GM06990 (cell line): ENCODE measurements around the gene ZDHHC12.

ENCODE experiments used
- DNase-seq: peaks from one replicate; pipeline ENCODE4 v3.0.0-alpha.2; 2011; ENCODE audit not compliant: insufficient read length; ENCODE audit errors: extremely low read depth
- H3K27me3 ChIP-seq: replicated peaks from 2 replicates; pipeline ENCODE4 v1.6.0; 2011; ENCODE audit warnings: low read length; ENCODE audit not compliant: control insufficient read depth, insufficient read depth
- H3K36me3 ChIP-seq: 2 replicates; pipeline ENCODE4 v1.5.1; 2011; ENCODE audit warnings: low read length; ENCODE audit not compliant: control insufficient read depth, insufficient read depth
- H3K4me3 ChIP-seq: replicated peaks from 2 replicates; pipeline ENCODE4 v1.5.1; 2011; ENCODE audit warnings: low read depth, mild to moderate bottlenecking, control low read depth, low read length
- TF ChIP-seq, protein P1 (sequence below): IDR thresholded peaks from 2 replicates; pipeline ENCODE4 v1.5.1; 2011; ENCODE audit warnings: low read length, control low read depth, mild to moderate bottlenecking, inconsistent platforms; ENCODE audit not compliant: insufficient read depth, poor library complexity, severe bottlenecking

ZDHHC12 gene

DNA sequence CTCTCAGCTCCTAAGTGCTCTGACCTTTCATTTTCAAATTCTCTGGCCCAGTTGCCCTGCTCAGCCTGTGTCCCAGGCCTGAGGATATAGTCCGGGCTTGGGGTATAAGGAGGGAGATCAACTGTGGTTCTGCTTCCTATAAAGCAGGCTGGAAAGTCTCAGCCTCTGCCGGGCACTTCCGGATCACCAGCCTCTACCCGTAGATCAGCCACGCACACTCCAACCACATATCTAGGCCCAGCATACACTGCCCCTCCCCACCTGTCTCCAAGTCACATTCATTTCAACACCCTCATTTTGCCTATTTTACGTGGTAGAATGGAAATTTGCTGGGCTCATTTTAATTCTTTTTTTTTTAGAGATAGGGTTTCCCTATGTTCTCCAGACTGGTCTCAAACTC lies 44.7 kb upstream of the ZDHHC12 start:
- no peaks in the 10 kb centered on the region for H3K36me3 ChIP-seq
- H3K4me3 ChIP-seq = no peak overlapping the region
- no peaks in the 10 kb centered on the region for H3K27me3 ChIP-seq
- TF ChIP-seq, protein P1, sequence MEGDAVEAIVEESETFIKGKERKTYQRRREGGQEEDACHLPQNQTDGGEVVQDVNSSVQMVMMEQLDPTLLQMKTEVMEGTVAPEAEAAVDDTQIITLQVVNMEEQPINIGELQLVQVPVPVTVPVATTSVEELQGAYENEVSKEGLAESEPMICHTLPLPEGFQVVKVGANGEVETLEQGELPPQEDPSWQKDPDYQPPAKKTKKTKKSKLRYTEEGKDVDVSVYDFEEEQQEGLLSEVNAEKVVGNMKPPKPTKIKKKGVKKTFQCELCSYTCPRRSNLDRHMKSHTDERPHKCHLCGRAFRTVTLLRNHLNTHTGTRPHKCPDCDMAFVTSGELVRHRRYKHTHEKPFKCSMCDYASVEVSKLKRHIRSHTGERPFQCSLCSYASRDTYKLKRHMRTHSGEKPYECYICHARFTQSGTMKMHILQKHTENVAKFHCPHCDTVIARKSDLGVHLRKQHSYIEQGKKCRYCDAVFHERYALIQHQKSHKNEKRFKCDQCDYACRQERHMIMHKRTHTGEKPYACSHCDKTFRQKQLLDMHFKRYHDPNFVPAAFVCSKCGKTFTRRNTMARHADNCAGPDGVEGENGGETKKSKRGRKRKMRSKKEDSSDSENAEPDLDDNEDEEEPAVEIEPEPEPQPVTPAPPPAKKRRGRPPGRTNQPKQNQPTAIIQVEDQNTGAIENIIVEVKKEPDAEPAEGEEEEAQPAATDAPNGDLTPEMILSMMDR = no peak
- no peak for DNase-seq

DNA sequence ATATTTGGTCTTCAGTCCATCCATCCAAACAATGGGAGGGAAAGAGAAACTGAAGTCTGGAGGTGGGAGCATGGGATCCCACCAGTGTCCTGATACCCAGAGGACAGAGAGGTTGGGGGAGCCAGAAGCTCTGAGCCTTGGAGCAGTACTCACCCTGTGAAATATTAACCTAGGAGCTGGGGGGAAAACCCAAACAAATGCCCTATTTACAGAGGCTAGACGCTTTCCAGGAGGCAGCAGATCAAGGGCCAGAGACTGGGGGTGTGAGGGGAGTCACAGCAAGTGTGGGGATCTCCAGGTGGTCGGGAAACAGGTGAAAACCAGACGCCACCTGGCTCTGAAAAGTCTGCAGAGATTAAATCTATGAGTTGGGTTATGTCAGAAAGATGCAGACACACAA lies 41.6 kb upstream of the ZDHHC12 start:
- TF ChIP-seq, protein P1 = no peak
- no peaks in the 10 kb centered on the region; the same call in 1 of the 2 replicates for H3K36me3 ChIP-seq
- no peaks in the 10 kb centered on the region for H3K27me3 ChIP-seq
- H3K4me3 ChIP-seq = no peak overlapping the region
- DNase-seq = no peak

DNA sequence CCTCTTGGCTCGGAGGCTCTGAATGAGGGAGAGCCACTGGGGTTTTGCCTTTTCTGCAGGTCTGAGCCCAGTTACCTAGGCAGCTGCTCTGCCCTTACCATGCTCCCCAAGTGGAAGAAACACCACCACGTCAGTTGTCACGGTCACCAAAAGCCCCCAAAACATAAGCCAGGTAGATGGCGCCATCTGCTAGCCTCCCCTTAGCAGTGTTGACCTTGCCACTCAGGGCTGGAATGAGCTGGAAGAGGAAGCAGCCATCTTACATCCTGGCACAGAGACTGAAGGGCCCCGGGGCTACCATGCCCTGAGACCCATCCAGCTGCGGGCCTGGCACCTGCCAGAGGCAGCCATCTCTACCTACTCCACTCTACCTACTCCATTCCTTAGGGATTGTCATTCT lies 40.4 kb upstream of the ZDHHC12 start:
- TF ChIP-seq, protein P1 = no peak
- Histone ChIP-seq H3K36me3 (no peaks in the 10 kb centered on the region; the same call in 1 of the 2 replicates), H3K4me3 (no peak overlapping the region), H3K27me3 (no peaks in the 10 kb centered on the region)
- DNase-seq = no peak

DNA sequence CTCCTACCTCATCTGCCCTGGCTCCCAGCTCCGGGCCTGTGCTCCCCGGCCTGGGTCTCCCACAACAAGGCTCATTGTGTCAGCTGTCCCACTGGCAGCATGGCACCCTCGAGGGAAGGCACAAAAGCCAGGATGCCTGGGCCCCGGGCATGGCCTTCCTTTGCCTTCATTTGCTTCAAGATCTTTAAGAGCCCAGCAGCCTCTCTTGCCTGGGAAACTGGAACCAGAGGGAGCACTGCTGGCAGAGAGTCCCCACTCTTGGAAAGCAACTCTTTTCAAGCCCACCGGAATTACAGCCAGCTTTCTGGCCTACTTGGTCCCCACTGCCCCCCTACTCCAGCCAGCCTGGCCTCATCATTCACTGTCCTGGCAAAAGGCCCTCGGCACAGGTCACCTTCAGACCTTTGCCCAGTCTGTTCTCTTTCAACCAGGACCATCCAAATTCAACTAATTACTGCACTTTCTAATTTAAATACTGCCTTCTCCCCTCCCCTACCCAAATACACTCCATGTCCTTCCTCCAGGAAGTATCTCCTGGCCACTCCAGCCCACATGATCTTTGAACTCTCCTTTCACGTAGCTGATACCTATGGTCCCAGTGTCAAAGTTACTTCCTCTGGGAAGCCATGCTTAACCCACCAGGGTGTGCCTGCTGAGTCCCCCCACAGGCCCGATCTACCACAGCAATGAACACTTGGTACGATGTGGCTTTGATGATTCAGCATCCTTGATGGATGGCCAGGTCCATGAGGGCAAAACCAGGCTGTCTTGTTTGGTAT lies 38.9 kb upstream of the ZDHHC12 start:
- H3K4me3 ChIP-seq = no peak overlapping the region

DNA sequence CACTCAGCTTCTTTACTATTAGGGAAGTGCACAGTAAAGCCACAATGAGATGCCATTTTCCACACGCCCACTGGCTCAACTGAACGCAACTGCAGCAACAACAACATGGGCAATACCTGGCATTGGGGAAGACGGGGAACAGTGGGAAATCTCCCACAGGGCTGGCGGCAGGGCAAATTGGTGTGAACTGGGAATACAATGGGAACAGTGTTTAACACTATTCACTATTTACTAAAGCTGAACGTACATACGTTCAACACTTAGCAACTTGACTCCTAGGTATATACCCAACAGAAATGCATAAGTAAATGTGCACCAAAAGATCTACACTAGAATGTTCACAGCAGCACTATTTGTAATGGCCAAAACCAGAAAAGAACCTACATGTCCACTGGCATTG lies 33.7 kb upstream of the ZDHHC12 start:
- Histone ChIP-seq H3K4me3 (no peak overlapping the region), H3K36me3 (no peaks in the 10 kb centered on the region; the same call in 1 of the 2 replicates), H3K27me3 (no peaks in the 10 kb centered on the region)
- DNase-seq = no peak
- TF ChIP-seq, protein P1 = no peak

More for the DNA sequence above, 38.9 kb upstream of the ZDHHC12 start:
- TF ChIP-seq, protein P1 = no peak
- no peaks in the 10 kb centered on the region; the same call in 1 of the 2 replicates for H3K36me3 ChIP-seq
- H3K27me3 ChIP-seq = no peaks in the 10 kb centered on the region
- DNase-seq = no peak

DNA sequence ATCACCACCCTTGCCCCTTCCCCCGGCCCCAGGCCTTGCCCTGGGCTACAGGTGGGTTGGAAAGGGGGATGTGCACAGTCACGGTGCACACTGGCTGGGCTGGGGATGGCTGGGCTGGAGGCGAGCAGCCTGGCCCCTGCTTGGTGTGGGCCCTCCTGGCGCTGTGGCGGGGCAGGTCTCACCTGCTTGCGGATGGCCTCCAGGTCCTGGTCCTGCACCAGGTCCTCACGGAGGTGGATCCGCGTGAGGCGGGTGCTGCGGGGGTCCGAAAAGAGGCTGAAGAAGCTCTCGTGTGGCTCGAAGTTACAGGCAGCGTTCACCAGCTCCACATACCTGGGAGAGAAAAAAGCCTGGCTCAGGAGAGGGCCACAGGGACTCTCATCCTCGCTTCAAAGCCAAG lies 29.7 kb upstream of the ZDHHC12 start:
- H3K36me3 ChIP-seq = peaks cover 10% of the 10 kb centered on the region
- H3K27me3 ChIP-seq = no peaks in the 10 kb centered on the region
- no peak overlapping the region for H3K4me3 ChIP-seq
- no peak for DNase-seq
- TF ChIP-seq, protein P1 = no peak
